Measurements from ENCODE around the gene ALKBH4.
"Not testable (repeated sequence)": the region's sequence is repeated elsewhere in the genome, so short reads cannot be mapped to it uniquely, and the experiment has no call there.

DNA sequence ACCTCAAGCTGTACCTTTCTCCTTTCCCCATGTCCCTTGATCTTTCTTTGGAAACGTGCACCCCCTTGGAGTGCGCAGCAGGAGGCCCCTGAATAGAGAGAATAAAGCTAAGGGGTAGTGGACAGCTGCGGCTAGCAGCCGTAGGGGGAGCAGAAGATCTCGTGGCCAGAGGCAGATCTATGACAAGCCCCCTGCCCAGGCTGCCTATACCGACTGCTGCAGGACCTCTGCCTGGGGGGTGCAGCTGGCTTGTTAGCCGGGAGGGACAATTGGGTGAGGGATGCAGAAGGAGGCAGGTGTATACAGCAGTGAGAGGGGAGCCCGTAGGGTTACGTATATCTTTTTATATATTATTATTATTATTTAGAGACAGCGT is 14.5 kb upstream of the ALKBH4 start:
- TF ChIP-seq, protein P1, sequence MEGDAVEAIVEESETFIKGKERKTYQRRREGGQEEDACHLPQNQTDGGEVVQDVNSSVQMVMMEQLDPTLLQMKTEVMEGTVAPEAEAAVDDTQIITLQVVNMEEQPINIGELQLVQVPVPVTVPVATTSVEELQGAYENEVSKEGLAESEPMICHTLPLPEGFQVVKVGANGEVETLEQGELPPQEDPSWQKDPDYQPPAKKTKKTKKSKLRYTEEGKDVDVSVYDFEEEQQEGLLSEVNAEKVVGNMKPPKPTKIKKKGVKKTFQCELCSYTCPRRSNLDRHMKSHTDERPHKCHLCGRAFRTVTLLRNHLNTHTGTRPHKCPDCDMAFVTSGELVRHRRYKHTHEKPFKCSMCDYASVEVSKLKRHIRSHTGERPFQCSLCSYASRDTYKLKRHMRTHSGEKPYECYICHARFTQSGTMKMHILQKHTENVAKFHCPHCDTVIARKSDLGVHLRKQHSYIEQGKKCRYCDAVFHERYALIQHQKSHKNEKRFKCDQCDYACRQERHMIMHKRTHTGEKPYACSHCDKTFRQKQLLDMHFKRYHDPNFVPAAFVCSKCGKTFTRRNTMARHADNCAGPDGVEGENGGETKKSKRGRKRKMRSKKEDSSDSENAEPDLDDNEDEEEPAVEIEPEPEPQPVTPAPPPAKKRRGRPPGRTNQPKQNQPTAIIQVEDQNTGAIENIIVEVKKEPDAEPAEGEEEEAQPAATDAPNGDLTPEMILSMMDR (IDR thresholded peaks at IDR 0.05 in 2 of 3, conservative IDR thresholded peaks at IDR 0.05 in 1 of 3; ENCODE audit: control insufficient read depth in 2 of 3, extremely low read depth in 1 of 3, insufficient read depth in 1 of 3, low read depth in 3 of 3, low read length in 3 of 3): not testable (repeated sequence)
- TF ChIP-seq YY1 (IDR thresholded peaks at IDR 0.05; ENCODE audit: low read depth, low read length); PML (IDR thresholded peaks at IDR 0.05; ENCODE audit: low read length); EGR1 (IDR thresholded peaks at IDR 0.05; ENCODE audit: borderline replicate concordance in 1 of 2, low read depth in 2 of 2, low read length in 2 of 2); SMAD5 (IDR thresholded peaks at IDR 0.05; ENCODE audit: low read depth); ZZZ3 (IDR thresholded peaks at IDR 0.05; ENCODE audit: control insufficient read depth, insufficient read length, low read depth); EZH2 (IDR thresholded peaks at IDR 0.05; ENCODE audit: borderline replicate concordance, control insufficient read depth, low read depth, low read length): not testable (repeated sequence)

All from GM12878 (cell line).